Vagina (tissue), 2 donors: ENCODE data around the gene SARS1.

ENCODE experiments used
- POLR2A ChIP-seq, 2 donors: fragments of 450-650 bp; IDR thresholded peaks; one replicate each; pipeline ENCODE4 v1.6.1; 2017; ENCODE audit warnings: antibody characterized with exemption in 2 of 2, mild to moderate bottlenecking in 2 of 2, moderate library complexity in 2 of 2
- POLR2AphosphoS5 ChIP-seq, 2 donors: sonication (generic); formaldehyde crosslinking; IDR thresholded peaks; one replicate each; pipeline ENCODE4 v1.9.0; 2017; ENCODE audit warnings: antibody characterized with exemption in 2 of 2, mild to moderate bottlenecking in 2 of 2, low read depth in 1 of 2; ENCODE audit not compliant: insufficient read depth in 1 of 2
- TF ChIP-seq, protein P1 (sequence below), 3 experiments: fragments of 450-650 bp in 2 of 3; fragments of 200-600 bp in 1 of 3; sonication (generic) in 1 of 3; IDR thresholded peaks; one replicate each; pipeline ENCODE4 v1.5.1; 2017 to 2019; ENCODE audit warnings: antibody characterized with exemption in 3 of 3, mild to moderate bottlenecking in 2 of 3, moderate library complexity in 2 of 3

DNA sequence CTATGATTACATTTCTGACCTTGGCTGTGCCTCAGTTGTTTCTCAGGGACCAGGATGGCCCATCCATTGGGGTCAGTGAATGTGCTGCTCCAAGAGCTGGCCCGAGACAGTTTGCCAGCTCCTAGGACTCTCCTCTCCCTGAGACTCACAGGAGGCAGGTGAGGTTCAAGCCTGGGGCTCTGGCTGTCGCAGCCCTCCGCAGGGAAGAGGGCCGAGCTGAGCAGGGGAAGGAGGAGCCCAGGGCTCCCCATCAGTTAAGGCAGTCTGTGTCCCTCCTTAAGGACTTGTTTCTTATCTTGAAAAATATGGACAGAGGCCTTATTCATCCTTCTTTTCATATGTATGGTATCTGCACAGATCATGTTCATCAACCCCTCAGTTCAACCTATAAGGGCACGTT is 26.6 kb upstream of the SARS1 start:
- TF ChIP-seq, protein P1, sequence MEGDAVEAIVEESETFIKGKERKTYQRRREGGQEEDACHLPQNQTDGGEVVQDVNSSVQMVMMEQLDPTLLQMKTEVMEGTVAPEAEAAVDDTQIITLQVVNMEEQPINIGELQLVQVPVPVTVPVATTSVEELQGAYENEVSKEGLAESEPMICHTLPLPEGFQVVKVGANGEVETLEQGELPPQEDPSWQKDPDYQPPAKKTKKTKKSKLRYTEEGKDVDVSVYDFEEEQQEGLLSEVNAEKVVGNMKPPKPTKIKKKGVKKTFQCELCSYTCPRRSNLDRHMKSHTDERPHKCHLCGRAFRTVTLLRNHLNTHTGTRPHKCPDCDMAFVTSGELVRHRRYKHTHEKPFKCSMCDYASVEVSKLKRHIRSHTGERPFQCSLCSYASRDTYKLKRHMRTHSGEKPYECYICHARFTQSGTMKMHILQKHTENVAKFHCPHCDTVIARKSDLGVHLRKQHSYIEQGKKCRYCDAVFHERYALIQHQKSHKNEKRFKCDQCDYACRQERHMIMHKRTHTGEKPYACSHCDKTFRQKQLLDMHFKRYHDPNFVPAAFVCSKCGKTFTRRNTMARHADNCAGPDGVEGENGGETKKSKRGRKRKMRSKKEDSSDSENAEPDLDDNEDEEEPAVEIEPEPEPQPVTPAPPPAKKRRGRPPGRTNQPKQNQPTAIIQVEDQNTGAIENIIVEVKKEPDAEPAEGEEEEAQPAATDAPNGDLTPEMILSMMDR (IDR thresholded peaks at IDR 0.05) = no peak
- TF ChIP-seq POLR2AphosphoS5 (IDR thresholded peaks at IDR 0.05; ENCODE audit: insufficient read depth in 1 of 2, low read depth in 1 of 2) = no peak
- TF ChIP-seq POLR2A (IDR thresholded peaks at IDR 0.05) = no peak
